Measurements from ENCODE around the gene KIRREL3.

- TF ChIP-seq, protein P1, sequence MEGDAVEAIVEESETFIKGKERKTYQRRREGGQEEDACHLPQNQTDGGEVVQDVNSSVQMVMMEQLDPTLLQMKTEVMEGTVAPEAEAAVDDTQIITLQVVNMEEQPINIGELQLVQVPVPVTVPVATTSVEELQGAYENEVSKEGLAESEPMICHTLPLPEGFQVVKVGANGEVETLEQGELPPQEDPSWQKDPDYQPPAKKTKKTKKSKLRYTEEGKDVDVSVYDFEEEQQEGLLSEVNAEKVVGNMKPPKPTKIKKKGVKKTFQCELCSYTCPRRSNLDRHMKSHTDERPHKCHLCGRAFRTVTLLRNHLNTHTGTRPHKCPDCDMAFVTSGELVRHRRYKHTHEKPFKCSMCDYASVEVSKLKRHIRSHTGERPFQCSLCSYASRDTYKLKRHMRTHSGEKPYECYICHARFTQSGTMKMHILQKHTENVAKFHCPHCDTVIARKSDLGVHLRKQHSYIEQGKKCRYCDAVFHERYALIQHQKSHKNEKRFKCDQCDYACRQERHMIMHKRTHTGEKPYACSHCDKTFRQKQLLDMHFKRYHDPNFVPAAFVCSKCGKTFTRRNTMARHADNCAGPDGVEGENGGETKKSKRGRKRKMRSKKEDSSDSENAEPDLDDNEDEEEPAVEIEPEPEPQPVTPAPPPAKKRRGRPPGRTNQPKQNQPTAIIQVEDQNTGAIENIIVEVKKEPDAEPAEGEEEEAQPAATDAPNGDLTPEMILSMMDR (IDR thresholded peaks at IDR 0.05; ENCODE audit: extremely low read depth in 1 of 2, insufficient read depth in 1 of 2, low read depth in 1 of 2, low read length in 2 of 2) = no peak
- no peak for TF ChIP-seq FOS (IDR thresholded peaks at IDR 0.05; ENCODE audit: borderline replicate concordance, insufficient read depth, low read length)
These were observed 82.0 kb downstream of the KIRREL3 start for GRCh38 chr11:126918556-126918955.

Data from endothelial cell of umbilical vein (primary cell).